Measurements from ENCODE around the gene ZNF503.

The ZNF503 gene

DNA sequence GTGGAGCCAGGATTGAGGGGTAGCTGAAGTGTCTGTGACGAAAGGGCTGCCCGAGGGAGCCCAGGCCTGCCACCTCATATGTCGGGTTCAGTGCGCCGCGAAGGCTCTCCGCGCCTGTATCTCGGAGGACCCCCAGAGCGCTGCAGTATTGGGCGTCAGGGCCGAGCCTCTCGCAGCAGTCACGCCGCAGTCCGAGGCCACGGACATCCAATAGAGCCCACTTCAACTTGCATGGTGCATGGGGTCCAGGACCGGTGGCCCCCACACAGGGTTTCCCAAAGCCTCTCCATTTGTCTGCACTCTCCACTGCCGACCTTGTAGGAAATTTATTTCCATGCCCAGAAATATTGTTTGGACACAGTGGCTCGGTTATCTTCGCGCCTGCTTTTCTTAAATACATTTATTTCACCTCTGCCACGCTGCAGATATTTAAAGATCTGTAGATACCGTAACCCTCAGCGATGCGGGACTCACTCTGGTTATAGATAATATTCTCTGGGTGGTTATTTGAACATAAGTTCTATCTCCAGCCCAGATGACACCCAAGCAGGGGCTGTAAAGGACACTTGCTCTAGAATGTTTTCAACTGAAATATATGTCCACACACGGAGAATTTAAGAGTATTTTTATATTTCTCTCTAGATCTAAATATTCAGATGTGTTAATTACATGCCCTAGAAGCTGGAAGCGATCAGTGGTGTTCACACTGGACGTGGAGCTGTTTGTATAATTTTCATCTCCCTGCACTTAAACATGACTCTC lies 5.1 kb upstream of the ZNF503 start:
- DNase-seq (ENCODE audit: low read depth in 2 of 2), result no peak

DNA sequence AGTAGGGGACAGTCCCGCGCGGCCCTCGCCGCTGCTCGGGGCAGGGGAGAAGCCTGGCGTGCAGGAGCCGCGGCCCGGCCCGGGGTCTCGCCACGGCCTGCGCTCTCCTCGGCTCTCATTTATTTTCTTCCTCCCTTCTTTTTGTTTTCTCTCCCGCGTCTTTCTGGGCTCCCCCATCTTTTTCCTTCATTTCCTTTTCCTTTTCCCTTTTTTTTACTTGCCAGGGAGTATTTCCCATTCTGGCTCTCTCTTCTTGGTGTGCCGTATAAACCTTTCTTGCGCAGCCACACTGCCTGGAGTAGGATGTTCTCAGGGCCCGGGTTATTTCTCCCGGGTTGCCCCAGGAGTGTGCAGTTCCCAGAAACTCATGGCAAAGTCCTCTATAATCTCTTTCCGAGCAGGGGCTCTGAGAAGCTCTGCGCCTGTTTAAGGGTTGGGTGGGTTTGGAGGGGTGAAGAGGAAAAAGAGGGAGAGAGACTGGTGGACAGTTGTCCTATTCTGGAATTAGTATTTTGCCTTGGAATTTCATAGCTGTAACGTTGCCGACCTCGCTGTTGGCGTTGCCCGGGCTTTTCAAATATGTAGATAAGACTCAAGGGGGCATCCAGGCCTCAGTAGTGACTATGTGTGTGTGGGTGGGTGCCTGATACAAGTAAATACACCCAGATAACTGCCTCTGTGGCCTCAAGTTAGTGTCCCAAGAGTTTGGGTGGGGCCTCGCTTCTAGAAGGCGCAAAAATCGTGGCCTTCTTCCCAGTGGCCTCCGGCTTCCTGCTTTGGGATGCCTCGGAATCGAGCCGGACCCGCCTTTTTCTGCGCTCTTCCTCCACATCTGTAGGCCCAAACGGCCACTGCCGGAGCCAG lies 4.3 kb upstream of the ZNF503 start:
- no peak for DNase-seq (ENCODE audit: low read depth in 2 of 2)

DNA sequence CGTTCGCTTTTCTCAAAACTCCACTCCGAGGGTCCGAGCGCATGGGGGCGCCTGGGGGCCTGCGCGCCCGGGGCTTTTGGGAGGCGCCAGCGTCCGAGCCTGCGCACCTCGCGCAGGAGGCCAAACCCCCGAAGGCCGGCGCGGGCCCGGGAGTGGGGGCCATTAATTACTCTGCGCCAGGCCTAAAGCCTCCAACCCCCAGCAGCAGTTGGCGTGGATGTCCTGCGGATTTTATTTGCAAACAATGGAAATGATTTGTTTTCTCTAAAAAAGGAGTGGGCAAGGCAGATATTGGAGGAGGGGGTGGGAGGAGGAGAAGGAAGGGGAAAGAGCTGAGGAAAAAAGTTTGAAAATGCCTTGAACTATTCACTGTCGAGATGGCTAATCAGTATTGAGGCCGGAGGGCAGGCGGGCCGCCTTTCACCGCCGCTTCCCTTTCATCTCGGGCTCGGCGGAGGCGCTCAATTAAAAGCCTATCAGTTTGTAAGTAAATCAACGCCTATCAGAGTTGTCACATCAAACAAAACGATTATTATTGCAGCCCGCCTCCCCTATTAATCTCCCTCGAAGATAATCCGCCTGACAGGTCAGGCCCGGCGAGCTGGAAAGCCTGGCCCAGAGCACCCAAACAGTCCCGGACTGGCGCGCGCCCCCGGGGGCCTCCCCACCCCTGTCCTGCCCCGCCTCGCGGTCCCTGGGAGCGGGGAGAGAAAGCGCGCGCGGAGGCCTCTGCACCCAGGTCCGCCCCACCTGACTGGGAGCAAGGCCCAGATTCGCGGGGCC lies 3.4 kb upstream of the ZNF503 start:
- no peak for DNase-seq (ENCODE audit: low read depth in 2 of 2)

DNA sequence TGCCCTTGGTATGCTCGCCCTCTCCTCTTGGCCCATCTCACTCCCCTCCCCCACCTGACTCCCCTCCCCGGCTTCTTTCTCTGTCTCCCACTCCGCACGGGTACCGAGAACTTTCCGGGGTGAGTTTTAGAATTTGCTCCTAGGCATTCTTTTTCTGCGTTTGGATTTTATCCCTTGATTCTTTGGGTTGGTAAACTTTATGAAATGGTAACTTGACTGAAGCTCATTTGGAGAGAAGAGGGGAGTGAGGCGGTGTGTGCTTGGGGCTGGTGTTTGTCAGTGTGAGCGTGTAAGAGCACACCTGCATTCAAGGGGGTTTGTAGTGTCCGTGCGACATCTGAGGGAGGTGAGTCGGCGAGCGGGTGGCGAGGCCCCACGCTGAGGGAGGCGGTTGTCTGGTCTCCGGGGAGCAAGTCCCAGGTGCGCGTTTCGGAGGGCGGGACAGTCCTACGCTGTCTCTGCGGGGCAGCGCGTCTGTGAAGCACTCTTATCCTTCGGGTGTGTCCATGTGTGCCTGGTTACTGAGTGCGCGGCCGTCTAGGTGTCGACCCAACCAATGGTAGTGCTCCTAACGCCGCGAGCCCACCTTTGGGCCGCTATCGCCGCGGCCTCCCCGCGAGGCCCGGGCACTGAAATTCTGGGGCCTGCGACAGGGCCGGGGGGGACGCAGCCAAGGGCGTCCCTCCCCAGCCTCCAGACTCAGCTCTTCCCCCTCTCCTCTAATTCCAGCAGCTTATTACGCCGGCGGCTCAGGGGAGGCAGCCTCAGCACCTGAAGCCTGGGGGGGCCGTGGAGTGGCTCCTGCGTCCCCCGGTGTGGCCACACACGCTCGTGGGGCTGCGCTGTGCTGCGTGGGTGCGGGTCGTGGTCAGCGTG lies 2.6 kb upstream of the ZNF503 start:
- DNase-seq (ENCODE audit: low read depth in 2 of 2), result no peak

- no peak for DNase-seq (ENCODE audit: low read depth in 2 of 2)
Observed at GRCh38 chr10:75403144-75403938, 1.8 kb upstream of the ZNF503 start.

- no peak for DNase-seq (ENCODE audit: low read depth in 2 of 2)
Observed at GRCh38 chr10:75402486-75403143, 1.1 kb upstream of the ZNF503 start.

- DNase-seq (ENCODE audit: low read depth in 2 of 2), result no peak
Observed at GRCh38 chr10:75400771-75401568, 594 bp downstream of the ZNF503 start.

GRCh38 chr10:75400163-75400770 lies 1.3 kb downstream of the ZNF503 start:
- no peak for DNase-seq (ENCODE audit: low read depth in 2 of 2)

DNA sequence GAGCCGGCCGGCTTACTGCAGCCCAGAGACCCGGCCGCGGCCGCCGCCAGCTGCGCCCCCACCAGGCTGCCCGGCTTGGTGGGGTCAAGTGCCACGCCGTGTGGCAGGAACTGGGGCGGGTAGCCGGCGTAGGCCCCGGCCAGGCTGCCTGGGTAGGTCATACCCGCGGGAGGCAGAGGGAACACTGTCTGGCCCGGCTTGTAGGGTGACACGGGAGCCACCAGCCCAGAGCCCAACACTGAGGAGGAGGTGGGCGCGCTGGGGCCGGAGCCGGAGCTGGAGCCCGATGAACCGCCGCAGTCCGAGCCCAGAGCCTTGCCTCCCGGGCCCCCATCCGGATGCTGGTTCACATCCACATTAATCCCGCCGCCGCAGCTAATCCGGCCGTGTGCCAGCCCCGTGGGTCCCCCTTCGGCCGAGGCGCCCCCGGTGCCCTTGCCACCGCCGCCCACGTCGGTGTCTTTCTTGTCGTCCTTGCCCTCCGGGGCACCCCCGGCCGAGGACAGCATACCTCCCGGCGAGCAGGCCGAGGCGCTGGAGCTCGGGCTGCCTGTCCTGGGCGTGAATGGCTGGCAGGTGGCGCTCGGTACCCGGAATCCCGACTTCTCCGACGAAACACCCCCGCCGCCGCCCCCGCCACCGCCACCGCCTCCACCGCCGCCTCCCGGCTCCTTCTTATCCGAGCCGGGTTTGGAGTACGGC lies 2.0 kb downstream of the ZNF503 start:
- no peak for DNase-seq (ENCODE audit: low read depth in 2 of 2)

GRCh38 chr10:75398692-75399460 lies 2.7 kb downstream of the ZNF503 start:
- DNase-seq (ENCODE audit: low read depth in 2 of 2), result no peak

GRCh38 chr10:75398200-75398691 lies 3.3 kb downstream of the ZNF503 start:
- DNase-seq (ENCODE audit: low read depth in 2 of 2), result no peak

GRCh38 chr10:75397496-75398199 lies 3.9 kb downstream of the ZNF503 start:
- no peak for DNase-seq (ENCODE audit: low read depth in 2 of 2)

DNA sequence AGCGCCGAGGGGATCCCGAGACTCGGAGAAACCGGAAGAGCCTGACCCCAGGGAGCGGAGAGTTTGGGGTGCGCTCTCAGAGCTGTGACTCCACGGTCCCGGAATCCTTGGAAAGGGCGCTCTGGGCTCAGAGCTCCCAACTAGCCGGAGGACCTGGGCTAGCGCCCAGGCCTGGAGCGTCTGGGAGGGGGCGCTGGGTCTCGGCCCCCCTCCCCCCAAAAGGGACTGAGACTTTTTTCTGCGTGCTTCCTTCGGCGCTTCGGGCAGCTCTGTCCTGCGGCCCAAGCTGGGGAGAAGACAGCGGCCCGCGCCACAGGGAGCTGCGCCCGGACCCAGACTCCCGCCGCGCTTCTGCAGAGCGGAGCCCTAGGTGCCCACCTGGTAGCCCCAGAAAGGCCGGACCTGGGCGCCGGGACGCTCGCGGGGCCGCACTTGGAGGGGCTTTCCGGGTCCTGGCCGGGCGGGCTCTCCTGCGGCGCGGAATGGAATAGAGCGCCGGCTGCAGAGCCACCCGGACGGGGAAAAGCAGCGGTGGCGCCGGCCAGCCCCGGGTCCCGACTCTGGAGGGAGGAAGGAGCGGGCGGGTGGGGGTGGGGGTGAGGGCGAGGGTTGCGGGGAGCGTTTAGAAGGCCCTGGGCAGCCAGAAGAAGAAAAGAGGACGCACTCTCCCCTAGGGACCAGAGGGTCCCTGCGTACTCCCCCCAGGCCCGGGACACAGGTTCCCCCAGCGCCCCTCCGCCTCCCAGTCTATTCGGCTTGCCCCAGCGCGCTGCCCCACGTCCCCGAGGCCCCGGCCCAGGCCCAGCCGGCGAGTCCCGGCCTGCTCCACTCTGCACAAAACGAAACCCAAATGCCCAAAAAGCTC lies 4.7 kb downstream of the ZNF503 start:
- no peak for DNase-seq (ENCODE audit: low read depth in 2 of 2)

- no peak for DNase-seq (ENCODE audit: low read depth in 2 of 2)
Observed at GRCh38 chr10:75395932-75396630, 5.5 kb downstream of the ZNF503 start.
